Subcutaneous adipose tissue (tissue), 4 donors: Measurements from ENCODE around the gene FAM25G. TPM values are rescaled to one million over a fixed set of nuclear protein-coding genes. Genes with fewer than 3 reads are reported as not detected.
"Not testable (repeated sequence)": the region's sequence is repeated elsewhere in the genome, so short reads cannot be mapped to it uniquely, and the experiment has no call there.

Experiments
- total RNA-seq, 4 donors: library from RNA; depleted of rRNA; stranded (reverse); fragments of >200 nt; gene quantifications; one replicate each; pipeline ENCODE4 v1.1.0, GENCODE V29; 2016
- TF ChIP-seq, protein P1 (sequence below): fragments of 450-650 bp; IDR thresholded peaks from one replicate; pipeline ENCODE4 v1.5.1; 2016; ENCODE audit warnings: low read depth, mild to moderate bottlenecking, control low read depth, antibody characterized with exemption, moderate library complexity

The FAM25G gene
- total RNA-seq: not detected

DNA sequence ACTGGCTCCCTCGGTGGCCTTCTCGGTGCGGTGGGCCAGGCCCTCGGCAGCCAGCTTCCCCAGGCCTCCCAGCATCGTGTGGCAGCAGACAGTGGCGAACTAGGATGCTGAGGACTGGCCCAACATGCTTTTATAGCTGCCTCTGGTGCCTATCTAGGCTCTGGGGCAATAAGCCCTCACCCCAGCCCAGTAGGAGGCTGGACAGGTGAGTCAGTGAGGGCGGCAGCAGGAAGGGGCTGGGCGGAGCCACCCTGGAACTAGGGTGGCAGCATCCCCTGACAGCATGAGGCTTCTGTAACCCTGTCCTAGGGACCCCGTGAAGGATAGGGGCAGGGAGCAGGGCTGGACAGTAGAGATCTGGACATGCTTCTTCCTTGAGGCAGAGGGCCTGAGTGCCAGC is at the start of gene FAM25G:
TSS of gene FAM25G (minus strand) at position 101 of the 400 bp plus-strand sequence. CDS start at position 75, 26 bp downstream.
- TF ChIP-seq, protein P1, sequence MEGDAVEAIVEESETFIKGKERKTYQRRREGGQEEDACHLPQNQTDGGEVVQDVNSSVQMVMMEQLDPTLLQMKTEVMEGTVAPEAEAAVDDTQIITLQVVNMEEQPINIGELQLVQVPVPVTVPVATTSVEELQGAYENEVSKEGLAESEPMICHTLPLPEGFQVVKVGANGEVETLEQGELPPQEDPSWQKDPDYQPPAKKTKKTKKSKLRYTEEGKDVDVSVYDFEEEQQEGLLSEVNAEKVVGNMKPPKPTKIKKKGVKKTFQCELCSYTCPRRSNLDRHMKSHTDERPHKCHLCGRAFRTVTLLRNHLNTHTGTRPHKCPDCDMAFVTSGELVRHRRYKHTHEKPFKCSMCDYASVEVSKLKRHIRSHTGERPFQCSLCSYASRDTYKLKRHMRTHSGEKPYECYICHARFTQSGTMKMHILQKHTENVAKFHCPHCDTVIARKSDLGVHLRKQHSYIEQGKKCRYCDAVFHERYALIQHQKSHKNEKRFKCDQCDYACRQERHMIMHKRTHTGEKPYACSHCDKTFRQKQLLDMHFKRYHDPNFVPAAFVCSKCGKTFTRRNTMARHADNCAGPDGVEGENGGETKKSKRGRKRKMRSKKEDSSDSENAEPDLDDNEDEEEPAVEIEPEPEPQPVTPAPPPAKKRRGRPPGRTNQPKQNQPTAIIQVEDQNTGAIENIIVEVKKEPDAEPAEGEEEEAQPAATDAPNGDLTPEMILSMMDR: not testable (repeated sequence)

GRCh38 chr10:47523475-47523874 is 32.0 kb upstream of the FAM25G start, which contains the start of gene AGAP9:
Gene AGAP9, minus strand, starts transcription at chr10:47523638. Its CDS starts 112 bp downstream, at chr10:47523526.
- TF ChIP-seq, protein P1: not testable (repeated sequence)

DNA sequence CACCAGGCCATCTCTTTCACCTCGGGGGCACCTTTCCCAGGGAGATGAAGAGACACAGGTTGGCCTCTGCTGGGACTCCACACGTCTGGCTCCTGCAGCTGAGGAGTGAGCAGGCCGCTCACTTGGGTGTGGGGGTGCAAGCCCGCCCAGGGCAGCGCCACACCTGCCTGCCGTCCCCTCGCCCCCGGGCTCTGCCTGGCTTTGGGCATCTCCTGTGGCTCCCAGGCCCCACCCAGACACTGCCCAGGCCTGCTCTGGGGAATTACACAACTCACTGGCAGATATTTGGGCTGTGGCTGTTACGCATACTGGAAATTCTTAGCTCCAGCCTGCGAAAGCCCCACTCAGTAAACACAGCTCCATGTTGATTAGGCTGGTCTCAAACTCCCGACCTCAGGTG is 7.6 kb downstream of the FAM25G start, which contains the start of gene ANXA8:
TSS of gene ANXA8 (minus strand) at position 193 of the 400 bp plus-strand sequence. CDS start at position 11, 182 bp downstream.
- TF ChIP-seq, protein P1: not testable (repeated sequence)

DNA sequence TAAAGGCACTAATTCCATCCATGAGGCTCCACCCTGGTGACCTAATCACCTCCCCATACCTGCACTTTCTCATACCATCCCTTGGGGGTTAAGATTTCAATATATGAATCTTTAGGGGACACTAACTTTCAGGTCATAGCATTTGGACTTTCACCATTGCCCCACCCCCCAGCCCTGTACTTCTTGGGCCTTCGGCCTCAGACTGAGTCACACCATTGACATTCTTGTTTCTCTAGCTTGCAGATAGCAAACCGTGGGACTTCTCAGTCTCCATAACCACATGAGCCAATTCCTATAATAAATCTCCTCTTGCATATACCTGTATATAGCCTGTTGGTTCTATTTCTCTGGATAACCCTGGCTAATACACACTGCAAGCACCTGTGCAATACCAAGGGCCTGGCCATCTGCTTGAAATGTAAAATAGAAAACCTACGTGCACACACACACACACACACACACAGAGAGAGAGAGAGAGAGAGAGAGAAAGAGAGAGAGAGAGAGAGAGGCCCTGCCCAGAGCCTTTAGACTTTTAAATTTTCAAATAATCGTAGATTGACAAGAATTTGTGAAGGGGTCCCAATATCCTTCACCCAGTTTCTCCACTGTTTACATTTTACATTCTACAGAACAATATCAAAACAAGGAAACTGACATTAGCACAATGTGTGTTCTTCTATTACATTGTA is 32.9 kb downstream of the FAM25G start:
- TF ChIP-seq, protein P1: no peak

DNA sequence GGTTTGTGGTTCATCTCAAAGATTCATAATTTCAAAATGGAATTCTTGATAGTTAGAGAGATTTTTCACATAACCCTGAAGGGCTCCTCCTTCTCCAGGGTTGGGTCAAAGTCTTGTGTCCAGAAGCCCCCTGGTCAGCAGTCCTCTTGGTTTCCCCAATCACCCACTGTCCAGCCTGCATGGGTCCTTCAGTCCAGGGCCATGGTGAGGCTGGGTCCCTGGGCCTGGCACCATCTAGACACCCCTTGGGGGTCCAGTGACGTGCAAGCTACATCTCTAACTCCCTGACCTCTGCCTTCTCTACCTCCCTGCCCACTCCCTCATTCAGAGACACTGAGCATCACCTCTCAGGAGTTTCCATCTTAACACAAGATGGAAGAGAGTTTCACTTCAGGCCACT is 33.7 kb downstream of the FAM25G start:
- TF ChIP-seq, protein P1: no peak

DNA sequence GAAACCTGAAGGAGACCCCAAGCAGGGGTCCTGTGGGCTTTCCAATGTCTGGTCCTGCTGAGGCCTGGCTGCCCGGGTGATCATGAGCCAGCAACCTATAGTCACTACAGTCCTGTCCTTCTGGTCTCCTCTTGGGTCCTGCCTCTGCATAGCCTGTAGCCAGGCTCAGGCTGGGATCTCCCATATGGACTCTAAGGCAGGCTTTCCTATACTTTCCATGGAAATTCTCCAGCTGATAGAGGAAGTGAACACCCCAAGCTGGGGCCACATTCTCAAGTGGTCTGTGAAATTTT is 34.0 kb downstream of the FAM25G start:
- TF ChIP-seq, protein P1: no peak

GRCh38 chr10:47456794-47457527 is 34.5 kb downstream of the FAM25G start:
- TF ChIP-seq, protein P1: no peak
